Fibroblast of skin of left biceps (primary cell): ENCODE measurements around the gene CACNA2D3.
"Not testable (repeated sequence)": the region's sequence is repeated elsewhere in the genome, so short reads cannot be mapped to it uniquely, and the experiment has no call there.

ENCODE experiments used
- DNase-seq, 2 experiments: peaks; one replicate each; pipeline ENCODE4 v3.0.0-alpha.2; 2013; ENCODE audit warnings: low read depth in 2 of 2

The CACNA2D3 gene

DNA sequence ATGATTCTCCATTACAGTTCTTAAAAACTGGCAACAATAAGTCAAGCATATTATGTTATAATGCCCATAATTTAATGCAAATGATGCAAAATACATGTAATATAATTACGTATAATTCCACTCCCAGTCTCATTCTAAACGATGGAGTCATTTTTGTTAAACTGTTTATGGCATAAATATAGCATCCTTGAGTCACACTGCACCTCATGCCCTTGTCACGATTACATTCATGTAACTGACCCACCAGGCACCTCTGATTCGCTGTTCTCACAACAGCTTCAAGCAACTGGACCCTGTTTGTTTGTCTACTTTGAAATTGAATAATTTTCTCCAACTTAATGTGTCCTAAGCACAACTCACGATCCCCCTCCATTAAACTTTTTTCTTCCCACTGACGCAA, 953.5 kb downstream of the CACNA2D3 start:
- DNase-seq = no peak

- no peak for DNase-seq
These were observed 955.4 kb downstream of the CACNA2D3 start for GRCh38 chr3:55077726-55078125.

DNA sequence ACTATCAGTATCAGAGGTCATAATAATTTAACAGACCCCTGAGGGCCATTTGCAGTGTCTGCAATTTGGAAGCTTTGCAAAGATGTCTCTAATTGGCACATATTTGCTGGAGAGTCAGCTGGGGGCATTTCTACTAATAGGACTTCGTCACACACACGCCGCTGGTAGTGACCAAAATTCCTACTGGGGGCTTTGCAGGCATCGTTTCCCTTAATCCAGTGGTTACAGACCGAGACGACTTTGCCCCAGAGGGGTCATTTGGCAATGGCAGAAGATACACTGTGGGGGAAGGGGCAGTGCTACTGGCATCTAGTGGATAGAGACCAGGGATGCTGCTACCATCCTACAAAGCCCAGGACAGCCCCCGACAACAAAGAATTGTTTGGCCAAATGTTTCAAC, 956.5 kb downstream of the CACNA2D3 start:
- no peak for DNase-seq

DNA sequence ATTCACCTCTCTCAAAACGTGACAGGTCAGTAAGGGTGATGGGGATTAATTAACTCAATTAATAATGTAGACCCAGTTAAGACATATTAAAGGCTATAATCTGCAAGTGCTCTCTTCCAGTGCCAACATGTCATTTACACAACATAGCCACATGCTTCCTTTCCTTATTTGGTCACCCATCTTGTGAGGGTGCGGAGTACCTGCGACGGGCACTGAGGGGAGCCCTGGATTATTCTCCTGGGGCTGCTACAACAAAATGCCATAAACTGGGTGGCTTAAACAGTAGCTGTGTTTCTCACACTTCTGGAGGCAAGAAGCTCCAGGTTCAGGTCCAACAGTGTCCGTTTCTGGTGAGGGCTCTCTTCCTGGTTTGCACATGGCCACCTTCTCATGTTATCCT, 962.9 kb downstream of the CACNA2D3 start:
- DNase-seq = no peak

DNA sequence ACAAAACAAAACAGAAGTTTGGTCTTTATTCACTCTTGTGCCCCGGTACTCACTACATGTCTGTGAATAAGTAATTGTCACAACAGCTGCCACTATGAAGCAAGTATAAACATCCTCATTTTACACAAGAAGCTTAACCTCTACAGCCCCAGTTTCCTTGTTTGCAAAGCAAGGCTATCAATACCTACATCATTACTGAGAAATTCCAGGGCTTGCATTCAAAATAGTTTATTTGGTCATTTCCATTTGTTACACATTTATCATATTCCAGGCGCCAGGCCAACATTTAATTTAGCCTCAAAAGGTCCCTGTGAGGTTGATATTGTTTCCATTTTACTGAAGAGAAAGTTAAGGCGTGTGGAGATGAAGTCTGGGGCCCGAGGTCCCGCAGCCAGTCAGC, 966.9 kb downstream of the CACNA2D3 start:
- peak in 1 of 2 experiments; percentile 14 for DNase-seq

DNA sequence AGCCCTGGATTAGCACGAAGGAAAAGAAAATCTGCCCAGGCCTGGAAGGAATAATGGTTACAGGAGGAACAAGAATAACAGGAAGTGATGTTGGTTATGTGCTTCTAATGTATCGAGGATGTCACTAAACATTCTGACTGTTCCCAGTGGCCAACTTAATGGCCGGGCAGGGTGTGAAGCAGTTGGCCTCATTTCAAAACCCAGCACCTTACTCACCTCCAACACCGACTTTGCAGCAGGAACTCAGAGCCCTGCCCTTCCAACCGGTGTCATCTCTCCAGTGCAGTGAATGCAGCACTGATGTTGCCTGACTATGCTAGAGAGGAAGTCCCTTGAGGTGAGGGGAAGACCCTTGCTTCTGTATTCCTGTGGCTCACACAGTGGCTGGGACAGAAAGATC, 967.9 kb downstream of the CACNA2D3 start:
- no peak for DNase-seq

- no peak for DNase-seq
These were observed 968.4 kb downstream of the CACNA2D3 start for GRCh38 chr3:55090746-55091145.

DNA sequence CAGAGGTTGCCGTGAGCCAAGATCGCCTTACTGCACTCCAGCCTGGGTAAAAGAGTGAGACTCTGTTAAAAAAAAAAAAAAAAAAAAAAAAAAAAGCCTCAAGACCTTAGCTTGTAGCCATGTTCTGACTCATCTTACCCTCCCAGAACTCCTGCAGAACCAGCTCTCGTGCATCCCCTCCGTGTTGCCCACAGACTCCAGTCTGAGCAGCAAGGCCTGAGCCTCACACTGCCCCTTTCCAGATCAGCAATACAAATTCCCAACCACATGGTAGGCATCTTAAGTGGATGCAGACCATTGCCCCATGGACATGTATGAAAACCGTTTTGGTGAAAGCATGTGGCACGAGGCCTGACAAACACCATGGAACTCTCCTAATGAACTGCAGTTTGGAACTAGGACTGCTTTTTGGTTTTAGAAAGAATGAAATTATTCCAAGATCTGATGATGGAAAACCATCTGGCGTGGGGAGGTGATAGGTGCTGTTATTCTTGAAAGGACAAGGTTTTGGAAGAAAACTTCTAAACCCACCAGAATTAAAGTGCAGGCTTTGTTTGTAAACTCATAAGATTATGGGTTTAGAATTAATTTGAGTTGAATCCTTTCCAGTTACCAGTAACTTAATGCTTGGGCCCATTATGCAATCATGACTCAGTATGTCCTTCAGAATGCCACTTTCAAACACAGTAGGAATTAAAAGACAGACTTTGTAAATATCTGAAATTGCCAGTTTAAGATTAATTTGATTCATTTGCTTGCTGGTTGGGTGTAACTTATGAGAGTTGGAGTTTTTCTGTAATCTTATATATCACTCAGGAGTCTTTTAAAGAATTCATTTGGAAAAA, 969.3 kb downstream of the CACNA2D3 start:
- DNase-seq = no peak

- DNase-seq = no peak
These were observed 972.3 kb downstream of the CACNA2D3 start for GRCh38 chr3:55094676-55095075.

DNA sequence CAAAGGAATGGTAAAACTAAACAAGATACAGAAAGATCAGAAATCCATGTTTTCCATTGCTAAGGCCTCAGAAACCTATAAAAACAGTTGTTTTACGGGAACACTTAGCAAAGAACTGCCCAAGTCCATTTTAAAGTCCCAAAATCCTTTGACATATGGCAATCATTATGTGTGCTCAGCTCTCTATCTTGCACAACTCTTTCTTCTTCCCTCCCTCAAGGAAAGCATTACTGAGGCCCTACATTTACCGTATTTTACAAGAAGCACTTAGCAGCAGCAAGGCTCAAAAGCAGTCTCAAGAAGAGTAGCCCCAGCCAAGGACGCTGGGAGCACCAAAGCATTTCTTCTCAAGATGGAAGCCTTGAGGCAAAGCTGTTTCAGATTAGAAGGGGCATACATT, 975.1 kb downstream of the CACNA2D3 start:
- DNase-seq = peak in 1 of 2 experiments; percentile 13

DNA sequence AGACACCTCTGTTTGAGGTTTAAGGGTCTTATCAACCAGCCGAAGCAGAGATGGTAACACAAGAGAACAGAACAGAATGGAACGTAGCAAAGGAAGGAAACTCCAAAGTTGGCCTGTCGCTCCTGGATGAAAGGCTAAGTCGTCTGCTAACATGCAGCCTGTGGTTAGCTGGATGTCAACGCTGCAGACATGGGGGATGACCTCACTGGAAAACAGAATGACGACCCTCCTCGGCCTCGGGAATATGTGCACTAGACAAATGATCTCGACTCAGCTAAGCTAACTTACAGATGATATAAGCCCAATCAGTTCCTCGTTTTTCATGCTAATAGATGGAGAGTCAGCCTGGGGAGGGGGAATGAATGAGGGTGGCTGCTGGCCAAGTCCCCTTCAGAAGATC, 983.3 kb downstream of the CACNA2D3 start:
- DNase-seq = no peak

DNA sequence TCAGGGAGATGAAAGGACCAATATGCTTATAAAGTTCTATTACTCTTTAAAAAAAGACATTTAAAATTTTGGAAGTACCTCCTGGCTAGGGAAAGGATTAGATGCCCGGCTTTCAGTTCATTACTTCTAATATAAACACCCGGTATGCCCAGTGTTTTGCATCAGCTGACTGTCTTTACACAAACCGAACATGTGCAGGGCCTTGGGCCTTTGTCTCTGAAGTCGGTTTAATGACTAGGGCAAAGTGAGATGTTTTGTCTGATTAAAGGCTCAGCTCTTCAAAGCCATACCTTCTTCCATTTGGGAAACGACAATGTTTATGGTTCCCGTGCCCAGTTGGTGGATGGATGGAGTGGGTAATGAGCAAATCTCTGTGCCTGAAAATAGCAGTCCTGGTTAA, 984.8 kb downstream of the CACNA2D3 start:
- DNase-seq = no peak

DNA sequence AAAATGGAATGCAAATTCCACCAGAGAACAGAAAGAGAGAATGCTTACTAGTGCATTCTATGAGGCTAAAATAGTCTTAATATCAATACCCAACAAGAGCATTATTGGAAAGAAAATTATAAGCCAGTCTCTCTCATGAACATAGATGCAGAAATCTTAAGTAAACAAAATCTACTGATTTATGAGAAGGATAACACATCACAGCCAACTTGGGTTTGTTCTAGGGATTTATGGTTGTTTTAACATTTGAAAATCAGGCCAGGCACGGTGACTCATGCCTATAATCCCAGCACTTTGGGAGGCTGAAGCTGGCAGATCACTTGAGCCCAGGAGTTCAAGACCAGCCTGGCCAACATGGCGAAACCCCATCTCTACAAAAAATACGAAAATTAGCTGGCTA, 989.6 kb downstream of the CACNA2D3 start:
- not testable (repeated sequence) for DNase-seq

DNA sequence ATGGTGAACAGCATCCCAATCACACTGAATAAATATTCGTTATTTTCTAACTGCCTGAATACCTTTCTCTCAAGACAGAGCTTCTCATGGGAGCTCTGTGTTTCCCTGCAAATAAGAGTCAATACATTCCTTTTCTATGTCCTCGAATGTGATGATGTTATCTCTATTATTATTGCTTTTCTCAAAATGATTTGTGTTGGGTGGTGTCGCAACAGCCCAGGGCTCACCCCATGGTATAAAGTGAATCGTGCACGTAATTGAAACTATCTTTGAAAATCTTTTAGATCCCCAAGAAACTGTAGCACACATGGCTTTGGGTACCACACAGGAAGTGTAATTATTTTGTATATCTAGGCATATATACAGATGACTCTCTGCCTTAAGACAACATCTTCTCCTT, 996.1 kb downstream of the CACNA2D3 start:
- DNase-seq = no peak

DNA sequence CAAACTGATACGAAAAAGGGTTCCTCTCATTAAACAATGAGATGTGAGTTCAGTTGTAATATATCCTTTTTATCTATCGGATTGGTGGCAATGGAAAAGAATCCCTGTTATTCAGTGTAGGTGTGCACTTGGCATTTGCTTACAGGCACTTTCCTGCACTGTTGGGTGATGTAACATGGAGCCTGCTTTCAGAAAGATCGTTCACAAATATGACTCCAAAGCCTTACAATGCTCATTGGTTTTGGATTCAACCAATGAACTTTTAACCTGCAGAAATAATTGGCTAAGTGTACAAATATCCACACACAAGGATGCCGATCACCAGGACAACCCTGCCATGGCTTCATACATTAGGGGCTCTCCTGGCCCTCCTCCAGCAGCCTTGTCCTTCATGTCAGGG, 996.9 kb downstream of the CACNA2D3 start:
- no peak for DNase-seq

DNA sequence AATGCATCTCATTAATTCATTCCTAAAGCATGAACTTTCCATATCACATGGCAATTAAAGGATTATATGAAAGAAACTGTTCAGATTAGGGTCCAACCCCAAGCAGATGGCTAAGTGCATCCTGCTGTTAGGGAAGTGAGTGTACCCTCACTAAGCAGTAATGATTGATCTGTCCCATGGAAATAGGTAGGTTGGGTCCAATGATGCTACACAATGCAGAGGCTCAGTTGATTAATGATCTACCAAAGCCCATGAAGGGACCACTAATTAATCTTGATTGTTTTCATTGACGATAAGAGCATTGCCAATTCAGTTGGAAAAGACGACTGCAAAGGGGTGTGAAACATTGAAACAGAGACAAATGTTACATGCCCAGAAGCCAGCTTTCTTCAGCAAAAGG, 1000.0 kb downstream of the CACNA2D3 start:
- no peak for DNase-seq
